ENCODE measurements around the gene SMCO2. TPM values are rescaled to one million over a fixed set of nuclear protein-coding genes. Genes with fewer than 3 reads are reported as not detected.

SMCO2 gene
- total and polyA plus RNA-seq, 2 of the 4 experiments (the other 2 are of a cell fraction) = 0.19 TPM; not detected in 1

GRCh38 chr12:27535318-27535717 lies 88.8 kb downstream of the SMCO2 start:
- no peak overlapping the region for H2BK5ac ChIP-seq (ENCODE audit: low read depth, low read length, poor library complexity, severe bottlenecking)
- no TSS peak for BruUV-seq (replicated peaks)
- POLR2A ChIA-PET (ENCODE audit: unreplicated experiment) = interaction anchor here (0.6 kb wide), 1 partner anchor 112 kb away, joined by 3 read pairs; no protein-coding TSS in a partner anchor

More at GRCh38 chr12:27535318-27535717, 88.8 kb downstream of the SMCO2 start:
- Histone ChIP-seq H3K56ac (ENCODE audit: extremely low read depth, insufficient read depth, low read length) (no peak overlapping the region), H2AFZ (replicated peaks; ENCODE audit: low read length, poor library complexity) (no peak overlapping the region), H3K27ac (ENCODE audit: insufficient read depth, low read length) (no peak overlapping the region), H4K20me1 (ENCODE audit: insufficient read depth, low read length) (peaks cover 54% of the 10 kb centered on the region; the same call in 1 of the 2 replicates), H3K4ac (ENCODE audit: low read depth, low read length) (no peak overlapping the region), H3K9me1 (ENCODE audit: insufficient read depth, low read length) (peaks cover 19% of the 10 kb centered on the region), H2BK15ac (ENCODE audit: low read depth, low read length) (no peak overlapping the region), H3K18ac (ENCODE audit: low read depth, low read length) (no peak overlapping the region), H3K14ac (replicated peaks; ENCODE audit: low read depth, low read length) (no peak overlapping the region), H3K9ac (ENCODE audit: low read depth, low read length) (no peak overlapping the region), H4K8ac (ENCODE audit: low read depth in 2 of 2, low read length in 2 of 2) (no peak overlapping the region), H4K91ac (ENCODE audit: insufficient read depth, low read depth, low read length) (no peak overlapping the region), H3K9me3 (ENCODE audit: control insufficient read depth, insufficient read depth, low read length) (no peaks in the 10 kb centered on the region), H4K5ac (ENCODE audit: low read depth, low read length) (no peak overlapping the region), H3K79me1 (ENCODE audit: low read depth in 1 of 2, low read length in 2 of 2) (peaks cover 52 to 91% of the 10 kb centered on the region in 2 experiments), H3K23ac (ENCODE audit: low read depth, low read length) (no peak overlapping the region), H2AK5ac (ENCODE audit: low read depth, low read length) (no peak overlapping the region), H3K4me1 (ENCODE audit: control insufficient read depth, insufficient read depth, low read length) (peaks cover 9% of the 10 kb centered on the region), H2AK9ac (replicated peaks; ENCODE audit: low read depth, low read length, poor library complexity) (no peak overlapping the region), H3K4me3 (ENCODE audit: insufficient read depth, low read depth, low read length) (no peak overlapping the region), H3K27me3 (ENCODE audit: control insufficient read depth, insufficient read depth, low read length) (no peaks in the 10 kb centered on the region), H2BK20ac (ENCODE audit: low read depth, low read length) (no peak overlapping the region), H3K4me2 (ENCODE audit: low read depth, low read length) (no peak overlapping the region), H3K36me3 (ENCODE audit: control insufficient read depth, insufficient read depth, low read length) (peaks cover 2% of the 10 kb centered on the region; the same call in 1 of the 2 replicates), H2BK120ac (ENCODE audit: low read depth, low read length) (no peak overlapping the region)
- DNase-seq (no peak), ATAC-seq (ENCODE audit: low read depth) (no peak)
- WGBS, 2 experiments (ENCODE audit: extremely low coverage in 2 of 2, insufficient read length in 1 of 2) = 96% methylated on average over 4 of the region's 6 CpGs; no CpG with 5 or more reads in 1 of the 2 experiments
- dilution Hi-C loops (cut with HindIII; ENCODE audit: low sequenced_read_pairs, unreplicated experiment) = no loop called here
- intact Hi-C loops (cut with micrococcal nuclease) = no loop called here
- TF ChIP-seq CHD1 (IDR thresholded peaks at IDR 0.05; ENCODE audit: low read depth, low read length) (no peak), MXI1 (IDR thresholded peaks at IDR 0.05; ENCODE audit: borderline replicate concordance, low read depth, low read length) (no peak), RCOR1 (IDR thresholded peaks at IDR 0.05; ENCODE audit: insufficient replicate concordance, low read length) (no peak), SMC3 (IDR thresholded peaks at IDR 0.05; ENCODE audit: low read depth, low read length) (no peak), USF2 (IDR thresholded peaks at IDR 0.05; ENCODE audit: low read depth, low read length) (no peak), POLR2A (IDR thresholded peaks at IDR 0.05; ENCODE audit: low read depth, low read length) (no peak), CEBPB (IDR thresholded peaks at IDR 0.05; ENCODE audit: low read depth, low read length) (no peak)
- CTCF ChIA-PET = no interaction called here
- in situ Hi-C loops (cut with MboI; ENCODE audit: low sequenced_read_pairs) = no loop called here
